ENCODE measurements around the gene CTBP2. TPM values are rescaled to one million over a fixed set of nuclear protein-coding genes. Genes with fewer than 3 reads are reported as not detected.
"Not testable (repeated sequence)": the region's sequence is repeated elsewhere in the genome, so short reads cannot be mapped to it uniquely, and the experiment has no call there.

The CTBP2 gene
- polyA plus RNA-seq, 6 donors from 2014 or later: 0.11 to 2.1 (median 0.40) TPM; not detected in 1

DNA sequence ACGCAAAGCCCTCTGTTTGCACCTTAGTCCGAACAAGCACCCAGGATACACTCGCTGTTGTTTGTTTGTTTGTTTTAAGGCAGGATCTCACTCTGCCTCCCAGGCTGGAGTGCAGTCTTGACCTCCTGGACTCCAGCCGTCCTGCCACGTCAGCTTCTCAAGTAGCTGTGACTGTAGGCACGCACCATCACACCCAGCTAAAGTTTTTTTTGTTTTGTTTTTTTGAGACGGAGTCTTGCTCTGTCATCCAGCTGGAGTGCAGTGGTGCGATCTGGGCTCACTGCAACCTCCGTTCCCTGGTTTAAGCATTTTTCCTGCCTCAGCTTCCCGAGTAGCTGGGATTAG is 76.8 kb downstream of the CTBP2 start:
- peaks cover 66 to 80% (median 80%) of the 10 kb centered on the region in 3 donors for H3K27me3 Mint-ChIP-seq
- H3K27ac Mint-ChIP-seq: no peak overlapping the region
- H3K4me1 Mint-ChIP-seq: no peaks in the 10 kb centered on the region
- no peak overlapping the region for H3K4me3 Mint-ChIP-seq
- peaks cover 0 to 2% (median 0%) of the 10 kb centered on the region in 7 donors for H3K9me3 Mint-ChIP-seq
- ATAC-seq (ENCODE audit: low read depth in 2 of 2): no peak
- H3K36me3 Mint-ChIP-seq: no peaks in the 10 kb centered on the region
- no peak for DNase-seq

GRCh38 chr10:125082881-125083575 is 77.3 kb downstream of the CTBP2 start:
- no peak overlapping the region for H3K27ac Mint-ChIP-seq
- H3K27me3 Mint-ChIP-seq: peaks cover 60 to 83% (median 75%) of the 10 kb centered on the region in 3 donors
- no peak for ATAC-seq (ENCODE audit: low read depth in 2 of 2)
- H3K36me3 Mint-ChIP-seq: no peaks in the 10 kb centered on the region
- peaks cover 0 to 2% (median 0%) of the 10 kb centered on the region in 7 donors for H3K9me3 Mint-ChIP-seq
- no peaks in the 10 kb centered on the region for H3K4me1 Mint-ChIP-seq
- no peak overlapping the region for H3K4me3 Mint-ChIP-seq
- no peak for DNase-seq

DNA sequence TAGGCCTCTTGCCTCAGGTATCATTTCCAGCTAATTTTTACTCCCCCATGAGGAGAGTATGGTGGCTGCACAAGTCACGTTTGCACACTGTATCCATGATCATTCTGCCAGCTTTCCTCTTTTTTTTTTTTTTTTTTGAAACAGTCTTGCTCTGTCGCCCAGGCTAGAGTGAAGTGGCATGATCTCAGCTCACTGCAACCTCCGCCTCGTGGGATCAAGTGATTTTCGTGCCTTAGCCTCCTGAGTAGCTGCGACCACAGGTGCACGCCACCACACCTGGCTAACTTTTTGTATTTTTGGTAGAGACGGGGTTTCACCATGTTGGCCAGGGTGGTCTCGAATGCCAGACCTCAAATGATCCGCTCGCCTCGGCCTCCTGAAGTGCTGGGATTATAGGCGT is 77.9 kb downstream of the CTBP2 start:
- H3K36me3 Mint-ChIP-seq; H3K4me3 Mint-ChIP-seq; DNase-seq; H3K9me3 Mint-ChIP-seq; H3K27ac Mint-ChIP-seq; ATAC-seq (ENCODE audit: low read depth in 2 of 2); H3K4me1 Mint-ChIP-seq: not testable (repeated sequence)
- H3K27me3 Mint-ChIP-seq: peaks cover 55 to 83% (median 72%) of the 10 kb centered on the region in 3 donors

GRCh38 chr10:125081931-125082330 is 78.4 kb downstream of the CTBP2 start:
- peaks cover 0 to 3% (median 0%) of the 10 kb centered on the region in 7 donors for H3K9me3 Mint-ChIP-seq
- no peak for ATAC-seq (ENCODE audit: low read depth in 2 of 2)
- no peaks in the 10 kb centered on the region for H3K4me1 Mint-ChIP-seq
- peak overlapping the region in 1 of 6 donors; percentile 51 for H3K27ac Mint-ChIP-seq
- peaks cover 0 to 2% of the 10 kb centered on the region in 2 donors for H3K36me3 Mint-ChIP-seq
- no peak overlapping the region for H3K4me3 Mint-ChIP-seq
- no peak for DNase-seq
- peaks cover 56 to 83% (median 73%) of the 10 kb centered on the region in 3 donors for H3K27me3 Mint-ChIP-seq

DNA sequence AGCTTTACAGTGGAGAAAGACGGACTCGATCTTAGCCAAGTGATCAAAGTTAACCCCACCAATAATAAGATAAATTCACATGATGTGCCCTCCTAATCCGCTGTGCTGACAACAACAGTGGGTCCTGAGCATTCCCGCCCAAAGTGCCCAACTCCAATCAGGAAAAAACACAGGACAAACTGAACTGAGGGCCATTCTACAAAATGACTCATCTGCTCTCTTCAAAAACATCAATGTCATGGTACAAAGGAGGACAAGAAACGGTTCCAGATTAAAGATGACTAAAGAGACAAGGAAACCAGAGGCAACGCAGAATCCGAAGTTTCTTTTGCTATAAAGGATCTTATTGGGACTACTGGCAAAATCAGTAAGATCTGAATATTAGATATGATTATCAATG is 79.4 kb downstream of the CTBP2 start:
- Mint-ChIP-seq H3K36me3 (peaks cover 0 to 11% of the 10 kb centered on the region in 2 donors), H3K27ac (no peak overlapping the region), H3K4me1 (no peaks in the 10 kb centered on the region)

GRCh38 chr10:125080296-125080695 is 80.1 kb downstream of the CTBP2 start:
- Mint-ChIP-seq H3K36me3 (peaks cover 0 to 12% of the 10 kb centered on the region in 2 donors), H3K4me1 (no peaks in the 10 kb centered on the region), H3K4me3 (peak overlapping the region in 1 of 8 donors; percentile 11), H3K27ac (peak overlapping the region in 1 of 6 donors; percentile 37), H3K9me3 (peaks cover 0 to 19% (median 1%) of the 10 kb centered on the region in 7 donors), H3K27me3 (peaks cover 62 to 90% (median 80%) of the 10 kb centered on the region in 3 donors)
- DNase-seq: no peak
- ATAC-seq (ENCODE audit: low read depth in 2 of 2): no peak

More for the DNA sequence above, 79.4 kb downstream of the CTBP2 start:
- peaks cover 60 to 88% (median 80%) of the 10 kb centered on the region in 3 donors for H3K27me3 Mint-ChIP-seq
- H3K9me3 Mint-ChIP-seq: peaks cover 0 to 12% (median 0%) of the 10 kb centered on the region in 7 donors
- no peak overlapping the region for H3K4me3 Mint-ChIP-seq
- ATAC-seq (ENCODE audit: low read depth in 2 of 2): no peak
- no peak for DNase-seq

DNA sequence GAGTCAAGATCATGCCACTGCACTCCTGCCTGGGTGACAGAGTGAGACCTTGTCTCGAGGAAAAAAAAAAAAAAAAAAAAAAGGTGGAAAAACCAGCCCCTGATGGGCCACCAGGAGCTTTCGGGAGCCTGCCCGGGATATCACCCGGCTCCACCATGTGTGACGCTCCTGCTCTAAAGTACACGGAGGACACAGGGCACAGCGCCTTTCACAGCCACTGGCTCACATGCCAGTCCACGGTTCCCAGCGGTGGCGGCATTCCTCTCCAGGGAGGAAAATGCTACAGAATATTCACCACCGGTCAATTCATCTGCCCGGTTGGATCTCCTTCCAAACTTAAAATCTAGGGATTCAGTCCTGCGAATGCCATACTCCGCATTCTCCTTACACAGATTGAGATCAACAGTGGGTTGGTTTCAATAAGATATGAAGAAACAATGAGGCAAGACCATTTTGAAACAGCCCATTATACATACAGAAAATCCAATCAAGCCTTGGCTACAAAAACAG is 81.2 kb downstream of the CTBP2 start:
- H3K4me1 Mint-ChIP-seq: no peaks in the 10 kb centered on the region
- H3K27me3 Mint-ChIP-seq: peaks cover 65 to 92% (median 80%) of the 10 kb centered on the region in 3 donors
- no peak for ATAC-seq (ENCODE audit: low read depth in 2 of 2)
- no peak for DNase-seq
- H3K36me3 Mint-ChIP-seq: peaks cover 0 to 12% of the 10 kb centered on the region in 2 donors
- no peak overlapping the region for H3K27ac Mint-ChIP-seq
- peaks cover 0 to 21% (median 0%) of the 10 kb centered on the region in 7 donors for H3K9me3 Mint-ChIP-seq
- H3K4me3 Mint-ChIP-seq: no peak overlapping the region

GRCh38 chr10:125076891-125077541 is 83.3 kb downstream of the CTBP2 start:
- Mint-ChIP-seq H3K4me1 (no peaks in the 10 kb centered on the region), H3K36me3 (peaks cover 0 to 12% of the 10 kb centered on the region in 2 donors), H3K27ac (no peak overlapping the region), H3K9me3 (peaks cover 0 to 21% (median 0%) of the 10 kb centered on the region in 7 donors), H3K4me3 (no peak overlapping the region), H3K27me3 (peaks cover 72 to 91% (median 73%) of the 10 kb centered on the region in 3 donors)
- ATAC-seq (ENCODE audit: low read depth in 2 of 2) (no peak), DNase-seq (no peak)

DNA sequence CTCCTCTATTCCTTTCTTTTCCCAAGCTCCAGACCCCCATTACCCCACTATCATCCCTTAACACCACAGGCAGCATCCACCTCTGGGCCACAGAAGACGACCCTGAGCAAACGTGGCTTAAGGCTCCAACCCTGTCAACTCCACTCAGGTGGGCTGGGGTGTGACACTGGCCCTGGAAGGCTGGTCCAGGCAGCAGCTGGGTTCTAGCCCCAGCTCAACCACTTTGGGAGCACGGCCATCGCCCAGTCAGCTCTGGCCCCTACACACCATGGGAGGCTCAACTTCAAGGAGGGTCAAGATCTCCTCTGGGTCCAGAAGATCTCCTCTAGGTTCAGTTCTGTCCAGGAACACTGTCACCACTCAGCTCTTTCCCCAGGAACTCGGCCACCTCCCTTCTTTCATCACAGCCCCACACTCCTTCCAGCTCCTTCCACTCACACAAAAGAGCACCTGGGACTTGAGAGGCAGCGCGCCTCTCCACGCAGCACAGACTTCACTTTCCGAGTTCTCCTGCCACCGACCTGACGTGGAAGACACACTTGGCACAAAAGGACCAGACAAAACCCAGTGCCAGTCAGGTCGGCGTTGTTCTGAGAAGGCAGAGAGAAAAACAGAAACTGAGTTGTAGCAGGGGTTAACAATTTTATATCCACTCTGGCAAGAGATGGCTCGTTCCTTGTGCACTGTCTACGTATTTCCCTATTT is 84.1 kb downstream of the CTBP2 start:
- Mint-ChIP-seq H3K27me3 (peaks cover 73 to 96% (median 73%) of the 10 kb centered on the region in 3 donors), H3K27ac (no peak overlapping the region), H3K36me3 (peaks cover 0 to 12% of the 10 kb centered on the region in 2 donors), H3K9me3 (peaks cover 0 to 21% (median 0%) of the 10 kb centered on the region in 7 donors), H3K4me3 (no peak overlapping the region), H3K4me1 (no peaks in the 10 kb centered on the region)
- ATAC-seq (ENCODE audit: low read depth in 2 of 2): no peak
- DNase-seq: no peak

DNA sequence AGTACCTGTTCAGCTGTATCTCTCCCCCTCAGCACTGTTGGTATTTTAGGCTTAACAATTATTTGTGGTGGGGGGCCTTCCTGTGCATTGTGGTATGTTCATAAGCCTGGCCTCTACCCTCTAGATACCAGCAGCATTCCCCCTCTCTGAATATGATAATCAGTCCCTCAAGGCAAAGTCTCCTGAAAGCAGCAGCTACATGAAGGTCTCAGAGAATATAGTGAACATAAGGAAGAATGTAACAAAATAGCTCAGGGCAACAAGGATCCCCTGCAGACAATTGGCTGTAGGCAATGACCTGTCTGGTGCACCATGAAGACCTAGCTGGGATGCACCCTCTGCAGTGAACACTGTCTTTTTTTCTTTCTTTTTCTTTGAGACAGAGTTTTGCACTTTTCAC is 86.4 kb downstream of the CTBP2 start:
- no peak for DNase-seq
- no peak for ATAC-seq (ENCODE audit: low read depth in 2 of 2)
- Mint-ChIP-seq H3K4me3 (peak overlapping the region in 1 of 8 donors; percentile 1), H3K9me3 (peaks cover 0 to 21% (median 0%) of the 10 kb centered on the region in 7 donors), H3K27me3 (peaks cover 59 to 92% (median 65%) of the 10 kb centered on the region in 3 donors), H3K4me1 (no peaks in the 10 kb centered on the region), H3K36me3 (peaks cover 0 to 12% of the 10 kb centered on the region in 2 donors), H3K27ac (no peak overlapping the region)

GRCh38 chr10:125072794-125073193 is 87.6 kb downstream of the CTBP2 start:
- peaks cover 71 to 95% (median 74%) of the 10 kb centered on the region in 3 donors for H3K27me3 Mint-ChIP-seq
- H3K27ac Mint-ChIP-seq: no peak overlapping the region
- peaks cover 0 to 12% of the 10 kb centered on the region in 2 donors for H3K36me3 Mint-ChIP-seq
- DNase-seq (no peak), ATAC-seq (ENCODE audit: low read depth in 2 of 2) (no peak)
- H3K4me1 Mint-ChIP-seq: no peaks in the 10 kb centered on the region
- no peak overlapping the region for H3K4me3 Mint-ChIP-seq
- H3K9me3 Mint-ChIP-seq: peaks cover 0 to 21% (median 0%) of the 10 kb centered on the region in 7 donors

DNA sequence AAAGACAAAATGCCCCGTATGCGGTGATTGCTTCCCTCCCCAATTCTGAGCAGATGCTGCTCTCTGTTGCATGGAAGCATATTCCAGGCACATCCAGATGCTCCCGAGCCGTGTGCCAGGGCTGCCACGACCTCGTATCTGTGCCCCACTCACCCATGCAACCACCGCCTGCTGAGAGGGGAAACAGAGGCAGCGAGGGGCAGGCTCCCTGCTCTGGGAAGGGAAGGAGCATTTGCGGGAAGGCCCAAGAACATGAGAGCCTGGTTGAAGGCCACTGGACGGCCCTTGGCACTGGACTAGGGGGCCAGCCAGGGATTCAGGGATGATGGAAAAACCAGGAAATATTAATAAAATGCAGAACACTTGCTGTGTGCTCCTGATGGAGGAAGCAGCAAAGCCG is 89.4 kb downstream of the CTBP2 start:
- peaks cover 0 to 9% (median 7%) of the 10 kb centered on the region in 3 donors for H3K4me1 Mint-ChIP-seq
- peaks cover 0 to under 1% of the 10 kb centered on the region in 2 donors for H3K36me3 Mint-ChIP-seq
- peak overlapping the region in 2 of 8 donors; percentile 71 to 78 for H3K4me3 Mint-ChIP-seq
- H3K27ac Mint-ChIP-seq: no peak overlapping the region
- DNase-seq (no peak), ATAC-seq (ENCODE audit: low read depth in 2 of 2) (no peak)
- peaks cover 0 to 16% (median 0%) of the 10 kb centered on the region in 7 donors for H3K9me3 Mint-ChIP-seq
- peaks cover 72 to 95% (median 77%) of the 10 kb centered on the region in 3 donors for H3K27me3 Mint-ChIP-seq

GRCh38 chr10:125068406-125068805 is 92.0 kb downstream of the CTBP2 start:
- H3K27ac Mint-ChIP-seq: no peak overlapping the region
- no peak overlapping the region for H3K4me3 Mint-ChIP-seq
- ATAC-seq (ENCODE audit: low read depth in 2 of 2): no peak

More at GRCh38 chr10:125068406-125068805, 92.0 kb downstream of the CTBP2 start:
- Mint-ChIP-seq H3K36me3 (peaks cover 0 to 7% of the 10 kb centered on the region in 2 donors), H3K9me3 (peaks cover 0 to 14% (median 2%) of the 10 kb centered on the region in 7 donors), H3K4me1 (peaks cover 15 to 33% (median 30%) of the 10 kb centered on the region in 3 donors), H3K27me3 (peaks cover 57 to 78% (median 64%) of the 10 kb centered on the region in 3 donors)
- DNase-seq: no peak
